IMR-90 (cell line): ENCODE measurements around the gene FERMT3. TPM values are rescaled to one million over a fixed set of nuclear protein-coding genes. Genes with fewer than 3 reads are reported as not detected.

ENCODE experiments used
- ATAC-seq: fragments of 200-7000 bp; cut with Tn5 transposase; 2 replicates; pipeline ENCODE4 v1.9.1; 2020; ENCODE audit warnings: low read depth, mild to moderate bottlenecking, moderate library complexity
- BruUV-seq: library from RNA; stranded (reverse); fragments of 400-500 nt; replicated peaks from 2 replicates; lab custom pipeline; 2021; lab: Mats Ljungman, UMichigan
- CTCF ChIA-PET: fragments of 300-600 bp; formaldehyde crosslinking; extraction: SDS; loops from one replicate; lab custom pipeline; 2021; ENCODE audit warnings: antibody characterized with exemption; lab: Yijun Ruan, JAX
- POLR2A ChIA-PET: fragments of 300-600 bp; sonication (Branson Sonifier 250); formaldehyde crosslinking; loops from one replicate; lab custom pipeline; 2022; ENCODE audit warnings: antibody characterized with exemption; ENCODE audit not compliant: unreplicated experiment; lab: Charles Lee
- DNase-seq: peaks from one replicate; pipeline ENCODE4 v3.0.0; 2013
- H2AFZ ChIP-seq: replicated peaks from 2 replicates; pipeline ENCODE3; 2013; ENCODE audit warnings: low read length, mild to moderate bottlenecking; ENCODE audit not compliant: poor library complexity
- H2AK5ac ChIP-seq: 2 replicates; pipeline ENCODE4 v1.6.1; 2013; ENCODE audit warnings: low read depth, low read length, inconsistent platforms
- H2AK9ac ChIP-seq: replicated peaks from 2 replicates; pipeline ENCODE3; 2013; ENCODE audit warnings: mild to moderate bottlenecking, low read depth, low read length, moderate library complexity; ENCODE audit not compliant: poor library complexity
- H2BK120ac ChIP-seq: 2 replicates; pipeline ENCODE4 v1.6.1; 2013; ENCODE audit warnings: low read depth, low read length, inconsistent platforms
- H2BK15ac ChIP-seq: 3 replicates; pipeline ENCODE4 v1.6.1; 2013; ENCODE audit warnings: low read depth, low read length, inconsistent platforms
- H2BK20ac ChIP-seq: 2 replicates; pipeline ENCODE4 v1.6.1; 2013; ENCODE audit warnings: low read depth, mild to moderate bottlenecking, inconsistent platforms, low read length, moderate library complexity
- H2BK5ac ChIP-seq: 2 replicates; pipeline ENCODE4 v1.6.1; 2013; ENCODE audit warnings: mild to moderate bottlenecking, low read depth, low read length, inconsistent platforms; ENCODE audit not compliant: poor library complexity, severe bottlenecking
- H3K14ac ChIP-seq: replicated peaks from 2 replicates; pipeline ENCODE4 v1.6.1; 2013; ENCODE audit warnings: low read depth, low read length, inconsistent platforms
- H3K18ac ChIP-seq: 2 replicates; pipeline ENCODE4 v1.6.1; 2013; ENCODE audit warnings: low read depth, low read length, control low read depth
- H3K23ac ChIP-seq: 2 replicates; pipeline ENCODE4 v1.6.1; 2013; ENCODE audit warnings: low read depth, low read length, inconsistent platforms
- H3K27ac ChIP-seq: 2 replicates; pipeline ENCODE4 v1.5.1; 2013; ENCODE audit warnings: mild to moderate bottlenecking, control low read depth, low read length; ENCODE audit not compliant: insufficient read depth
- H3K27me3 ChIP-seq: 2 replicates; pipeline ENCODE4 v1.6.1; 2013; ENCODE audit warnings: low read length; ENCODE audit not compliant: control insufficient read depth, insufficient read depth
- H3K36me3 ChIP-seq: 2 replicates; pipeline ENCODE4 v1.6.1; 2013; ENCODE audit warnings: low read length, mixed read lengths; ENCODE audit not compliant: control insufficient read depth, insufficient read depth
- H3K4ac ChIP-seq: 2 replicates; pipeline ENCODE4 v1.6.1; 2013; ENCODE audit warnings: low read depth, low read length, inconsistent platforms
- H3K4me1 ChIP-seq: 2 replicates; pipeline ENCODE4 v1.6.1; 2013; ENCODE audit warnings: low read length, mixed read lengths; ENCODE audit not compliant: control insufficient read depth, insufficient read depth
- H3K4me2 ChIP-seq: 2 replicates; pipeline ENCODE4 v1.6.1; 2013; ENCODE audit warnings: low read depth, mild to moderate bottlenecking, control low read depth, low read length, moderate library complexity
- H3K4me3 ChIP-seq: 2 replicates; pipeline ENCODE4 v1.5.1; 2013; ENCODE audit warnings: low read depth, mild to moderate bottlenecking, control low read depth, low read length, moderate library complexity; ENCODE audit not compliant: insufficient read depth
- H3K56ac ChIP-seq: 2 replicates; pipeline ENCODE4 v1.6.1; 2013; ENCODE audit warnings: low read length, inconsistent platforms; ENCODE audit not compliant: insufficient read depth; ENCODE audit errors: extremely low read depth
- H3K79me1 ChIP-seq, 2 experiments: 2 replicates each; pipeline ENCODE4 v1.6.1; 2013; ENCODE audit warnings: low read length in 2 of 2, inconsistent platforms in 1 of 2, low read depth in 1 of 2
- H3K9ac ChIP-seq: 2 replicates; pipeline ENCODE4 v1.6.1; 2013; ENCODE audit warnings: low read depth, low read length, control low read depth
- H3K9me1 ChIP-seq: 2 replicates; pipeline ENCODE4 v1.6.1; 2013; ENCODE audit warnings: low read length, inconsistent platforms; ENCODE audit not compliant: insufficient read depth
- H3K9me3 ChIP-seq: 2 replicates; pipeline ENCODE4 v1.6.1; 2013; ENCODE audit warnings: low read length; ENCODE audit not compliant: control insufficient read depth, insufficient read depth
- H4K20me1 ChIP-seq: 2 replicates; pipeline ENCODE4 v1.6.1; 2013; ENCODE audit warnings: low read length, inconsistent platforms; ENCODE audit not compliant: insufficient read depth
- H4K5ac ChIP-seq: 2 replicates; pipeline ENCODE4 v1.6.1; 2013; ENCODE audit warnings: mild to moderate bottlenecking, low read depth, low read length, control low read depth
- H4K8ac ChIP-seq, 2 experiments: 2 replicates each; pipeline ENCODE4 v1.6.1; 2013; ENCODE audit warnings: low read depth in 2 of 2, low read length in 2 of 2, control low read depth in 1 of 2, inconsistent platforms in 1 of 2
- H4K91ac ChIP-seq: 2 replicates; pipeline ENCODE4 v1.6.1; 2013; ENCODE audit warnings: low read depth, low read length, inconsistent platforms; ENCODE audit not compliant: insufficient read depth
- BHLHE40 ChIP-seq: fragments of 150-350 bp; IDR thresholded peaks from 2 replicates; pipeline ENCODE4 v1.6.1; 2016; ENCODE audit warnings: mild to moderate bottlenecking, low read depth, low read length
- CHD1 ChIP-seq: IDR thresholded peaks from 2 replicates; pipeline ENCODE4 v1.6.1; 2012; ENCODE audit warnings: low read depth, low read length, improper control_type of control experiment
- ELK1 ChIP-seq: fragments of 150-350 bp; IDR thresholded peaks from 2 replicates; pipeline ENCODE4 v1.6.1; 2016; ENCODE audit warnings: low read depth, mild to moderate bottlenecking, low read length, moderate library complexity, borderline replicate concordance
- MAFK ChIP-seq: IDR thresholded peaks from 2 replicates; pipeline ENCODE4 v1.6.1; 2012; ENCODE audit warnings: low read depth, low read length, improper control_type of control experiment
- MAZ ChIP-seq: IDR thresholded peaks from 2 replicates; pipeline ENCODE4 v1.6.1; 2012; ENCODE audit warnings: low read depth, mild to moderate bottlenecking, low read length, improper control_type of control experiment, moderate library complexity, borderline replicate concordance
- MXI1 ChIP-seq: IDR thresholded peaks from 2 replicates; pipeline ENCODE4 v1.6.1; 2012; ENCODE audit warnings: low read depth, mild to moderate bottlenecking, low read length, moderate library complexity, borderline replicate concordance
- RAD21 ChIP-seq: IDR thresholded peaks from 2 replicates; pipeline ENCODE4 v1.6.1; 2012; ENCODE audit warnings: low read length, improper control_type of control experiment
- RFX5 ChIP-seq: IDR thresholded peaks from 2 replicates; pipeline ENCODE4 v1.8.0; 2012; ENCODE audit warnings: low read depth, mild to moderate bottlenecking, low read length, moderate library complexity
- SMC3 ChIP-seq: fragments of 150-350 bp; IDR thresholded peaks from 2 replicates; pipeline ENCODE4 v1.6.1; 2016; ENCODE audit warnings: low read depth, mild to moderate bottlenecking, antibody characterized with exemption, low read length, moderate library complexity
- USF2 ChIP-seq: fragments of 150-350 bp; IDR thresholded peaks from 2 replicates; pipeline ENCODE4 v1.6.1; 2017; ENCODE audit warnings: mild to moderate bottlenecking, antibody characterized with exemption, low read length, low read depth
- WGBS, 2 experiments: methylation state at CpG; one replicate each; pipeline versions ENCODE4 v1.1.5 to v1.1.7; 2013; ENCODE audit warnings: missing lambda C conversion rate in 2 of 2; ENCODE audit not compliant: insufficient read length in 1 of 2; ENCODE audit errors: extremely low coverage in 2 of 2; 5-methylcytosine and 5-hydroxymethylcytosine counted together
- dilution Hi-C: fragments of 300-500 bp; cut with HindIII; formaldehyde crosslinking; loops from one replicate; pipeline ENCODE4 v1.14.3; 2018; ENCODE audit warnings: low sequenced_read_pairs; ENCODE audit not compliant: unreplicated experiment
- in situ Hi-C: fragments of 300-500 bp; cut with MboI; formaldehyde crosslinking; loops from 3 replicates; pipeline ENCODE4 v1.14.3; 2019; ENCODE audit warnings: low sequenced_read_pairs, inconsistent platforms, mixed read lengths
- intact Hi-C: fragments of 100-400 bp; cut with micrococcal nuclease; formaldehyde crosslinking; loops from 2 replicates; pipeline ENCODE4 v1.10.0; 2022
- polyA plus RNA-seq, 3 experiments: library from polyadenylated mRNA; depleted of rRNA; stranded (reverse); fragments of >200 nt; gene quantifications; 2 replicates each; pipeline ENCODE4 v1.2.3, GENCODE V29; 2012; ENCODE audit warnings: low replicate concordance in 1 of 3
- total RNA-seq: library from RNA; depleted of rRNA; stranded (reverse); fragments of >200 nt; gene quantifications from 2 replicates; pipeline ENCODE4 v1.2.3, GENCODE V29; 2012
- TF ChIP-seq, protein P1 (sequence below): conservative IDR thresholded peaks from 2 replicates; pipeline ENCODE4 v1.5.1; 2012; ENCODE audit warnings: mild to moderate bottlenecking, low read depth, low read length, improper control_type of control experiment

Gene FERMT3
- total and polyA plus RNA-seq, 2 of the 4 experiments (the other 2 are of a cell fraction), result 0.36 to 2.3 TPM

- 100% methylated on average over 1 of the region's 7 CpGs; no CpG with 5 or more reads in 1 of the 2 experiments for WGBS, 2 experiments
- H3K23ac ChIP-seq, result no peak overlapping the region
- DNase-seq, result no peak
- H2BK20ac ChIP-seq, result no peak overlapping the region
- H2AFZ ChIP-seq, result no peak overlapping the region
- no peaks in the 10 kb centered on the region for H3K4me1 ChIP-seq
- peaks cover 5% of the 10 kb centered on the region for H3K36me3 ChIP-seq
- in situ Hi-C loops, result no loop called here
- dilution Hi-C loops, result no loop called here
- no peak overlapping the region for H3K9ac ChIP-seq
- no peak for TF ChIP-seq MAFK
- no peak for TF ChIP-seq SMC3
- TF ChIP-seq BHLHE40, result no peak
- TF ChIP-seq, protein P1, sequence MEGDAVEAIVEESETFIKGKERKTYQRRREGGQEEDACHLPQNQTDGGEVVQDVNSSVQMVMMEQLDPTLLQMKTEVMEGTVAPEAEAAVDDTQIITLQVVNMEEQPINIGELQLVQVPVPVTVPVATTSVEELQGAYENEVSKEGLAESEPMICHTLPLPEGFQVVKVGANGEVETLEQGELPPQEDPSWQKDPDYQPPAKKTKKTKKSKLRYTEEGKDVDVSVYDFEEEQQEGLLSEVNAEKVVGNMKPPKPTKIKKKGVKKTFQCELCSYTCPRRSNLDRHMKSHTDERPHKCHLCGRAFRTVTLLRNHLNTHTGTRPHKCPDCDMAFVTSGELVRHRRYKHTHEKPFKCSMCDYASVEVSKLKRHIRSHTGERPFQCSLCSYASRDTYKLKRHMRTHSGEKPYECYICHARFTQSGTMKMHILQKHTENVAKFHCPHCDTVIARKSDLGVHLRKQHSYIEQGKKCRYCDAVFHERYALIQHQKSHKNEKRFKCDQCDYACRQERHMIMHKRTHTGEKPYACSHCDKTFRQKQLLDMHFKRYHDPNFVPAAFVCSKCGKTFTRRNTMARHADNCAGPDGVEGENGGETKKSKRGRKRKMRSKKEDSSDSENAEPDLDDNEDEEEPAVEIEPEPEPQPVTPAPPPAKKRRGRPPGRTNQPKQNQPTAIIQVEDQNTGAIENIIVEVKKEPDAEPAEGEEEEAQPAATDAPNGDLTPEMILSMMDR, result no peak
- TF ChIP-seq RFX5, result no peak
- no peak for TF ChIP-seq MXI1
- TF ChIP-seq CHD1, result no peak
- no peak for TF ChIP-seq MAZ
- TF ChIP-seq ELK1, result no peak
- no peak for TF ChIP-seq RAD21
- TF ChIP-seq USF2, result no peak
- 0 out of 2 replicates have a peak, but pooled peaks cover 6% of the 10 kb centered on the region for H3K9me1 ChIP-seq
- no peak overlapping the region for H3K56ac ChIP-seq
- H2BK5ac ChIP-seq, result no peak overlapping the region
- H3K18ac ChIP-seq, result no peak overlapping the region
- no peak overlapping the region for H3K14ac ChIP-seq
- ChIA-PET CTCF (no interaction called here), POLR2A (no interaction called here)
- ATAC-seq, result no peak
- H4K20me1 ChIP-seq, result no peaks in the 10 kb centered on the region
- no peak overlapping the region for H4K8ac ChIP-seq
- H3K4ac ChIP-seq, result no peak overlapping the region
- no peaks in the 10 kb centered on the region for H3K9me3 ChIP-seq
- no peak overlapping the region for H2BK120ac ChIP-seq
- no peak overlapping the region for H2AK5ac ChIP-seq
- no peak overlapping the region for H4K91ac ChIP-seq
- peaks cover 4 to 6% of the 10 kb centered on the region in 2 experiments; a peak in 2 of 4 replicates for H3K79me1 ChIP-seq
- H3K4me3 ChIP-seq, result no peak overlapping the region
- intact Hi-C loops, result no loop called here
- H2AK9ac ChIP-seq, result no peak overlapping the region
- no peaks in the 10 kb centered on the region for H3K27me3 ChIP-seq
- H3K27ac ChIP-seq, result no peak overlapping the region
- H4K5ac ChIP-seq, result no peak overlapping the region
- no peak overlapping the region for H2BK15ac ChIP-seq
- no TSS peak for BruUV-seq
- no peak overlapping the region for H3K4me2 ChIP-seq
Measured at GRCh38 chr11:64219354-64219684, 12.8 kb downstream of the FERMT3 start.
